Fibroblast of lung (primary cell): ENCODE results near the gene GNG13. TPM values are rescaled to one million over a fixed set of nuclear protein-coding genes. Genes with fewer than 3 reads are reported as not detected.

Experiments used
- DNase-seq, 2 donors: peaks; one replicate each; pipeline versions ENCODE4 v3.0.0 to v3.0.0-alpha.2; 2010; ENCODE audit warnings: low read depth in 2 of 2
- H2AFZ ChIP-seq: 2 replicates; pipeline ENCODE4 v1.5.1; 2012; ENCODE audit warnings: low read length, control low read depth, inconsistent platforms
- H3K27ac ChIP-seq: 2 replicates; pipeline ENCODE4 v1.5.1; 2011; ENCODE audit warnings: low read length, control low read depth; ENCODE audit not compliant: insufficient read depth
- H3K27me3 ChIP-seq: 2 replicates; pipeline ENCODE4 v1.5.1; 2011; ENCODE audit warnings: mild to moderate bottlenecking, low read length; ENCODE audit not compliant: control insufficient read depth, insufficient read depth
- H3K36me3 ChIP-seq: 2 replicates; pipeline ENCODE4 v1.5.1; 2011; ENCODE audit warnings: low read length; ENCODE audit not compliant: control insufficient read depth, insufficient read depth
- H3K4me1 ChIP-seq: 2 replicates; pipeline ENCODE4 v1.5.1; 2011; ENCODE audit warnings: low read length; ENCODE audit not compliant: control insufficient read depth, insufficient read depth; ENCODE audit errors: extremely low read depth
- H3K4me2 ChIP-seq: 2 replicates; pipeline ENCODE4 v1.5.1; 2011; ENCODE audit warnings: low read length, control low read depth; ENCODE audit not compliant: insufficient read depth; ENCODE audit errors: extremely low read depth
- H3K4me3 ChIP-seq, 4 experiments: fragments of 200-600 bp in 1 of 4; sonication (generic) in 1 of 4; replicated peaks in 1 of 4; 2 replicates each; pipeline ENCODE4 v1.5.1; 2011 to 2016; ENCODE audit warnings: low read length in 4 of 4, low read depth in 3 of 4, mild to moderate bottlenecking in 3 of 4, control low read depth in 2 of 4, inconsistent platforms in 1 of 4, mixed read lengths in 1 of 4; ENCODE audit not compliant: insufficient read depth in 1 of 4; ENCODE audit errors: control extremely low read depth in 1 of 4
- H3K79me2 ChIP-seq: 2 replicates; pipeline ENCODE4 v1.5.1; 2012; ENCODE audit warnings: mild to moderate bottlenecking, low read length, inconsistent platforms; ENCODE audit not compliant: control insufficient read depth, insufficient read depth
- H3K9ac ChIP-seq: 2 replicates; pipeline ENCODE4 v1.5.1; 2011; ENCODE audit warnings: mild to moderate bottlenecking, low read length, control low read depth; ENCODE audit not compliant: insufficient read depth
- H3K9me3 ChIP-seq: 2 replicates; pipeline ENCODE4 v1.5.1; 2012; ENCODE audit warnings: low read depth, low read length; ENCODE audit not compliant: control insufficient read depth, insufficient read depth
- H4K20me1 ChIP-seq: 2 replicates; pipeline ENCODE4 v1.5.1; 2011; ENCODE audit warnings: low read length; ENCODE audit not compliant: control insufficient read depth, insufficient read depth; ENCODE audit errors: extremely low read depth
- EZH2 ChIP-seq: IDR thresholded peaks from 2 replicates; pipeline ENCODE4 v1.5.1; 2012; ENCODE audit warnings: low read length, control low read depth, mild to moderate bottlenecking; ENCODE audit errors: missing control alignments
- polyA plus RNA-seq, 2 donors: library from polyadenylated mRNA; depleted of rRNA in 1 of 2; stranded (reverse) in 1 of 2; unstranded in 1 of 2; fragments of >200 nt; gene quantifications; 2 replicates each; pipeline ENCODE4 v1.2.1, GENCODE V29; 2011 to 2012; ENCODE audit warnings: missing spikeins in 1 of 2
- total RNA-seq: library from RNA; depleted of rRNA; stranded (reverse); fragments of >200 nt; gene quantifications from 2 replicates; pipeline ENCODE4 v1.2.1, GENCODE V29; 2014
- TF ChIP-seq, protein P1 (sequence below), 2 donors: IDR thresholded peaks in 1 of 2; conservative IDR thresholded peaks in 1 of 2; 1 replicate in 1 of 2; 2 replicates in 1 of 2; pipeline ENCODE4 v1.5.1; 2011 to 2012; ENCODE audit warnings: low read length in 2 of 2, control low read depth in 1 of 2, inconsistent platforms in 1 of 2, low read depth in 1 of 2, mild to moderate bottlenecking in 1 of 2

The GNG13 gene
- total and polyA plus RNA-seq, 2 donors (not counting 1 experiment from before 2014, with no cell fraction given), result not detected

DNA sequence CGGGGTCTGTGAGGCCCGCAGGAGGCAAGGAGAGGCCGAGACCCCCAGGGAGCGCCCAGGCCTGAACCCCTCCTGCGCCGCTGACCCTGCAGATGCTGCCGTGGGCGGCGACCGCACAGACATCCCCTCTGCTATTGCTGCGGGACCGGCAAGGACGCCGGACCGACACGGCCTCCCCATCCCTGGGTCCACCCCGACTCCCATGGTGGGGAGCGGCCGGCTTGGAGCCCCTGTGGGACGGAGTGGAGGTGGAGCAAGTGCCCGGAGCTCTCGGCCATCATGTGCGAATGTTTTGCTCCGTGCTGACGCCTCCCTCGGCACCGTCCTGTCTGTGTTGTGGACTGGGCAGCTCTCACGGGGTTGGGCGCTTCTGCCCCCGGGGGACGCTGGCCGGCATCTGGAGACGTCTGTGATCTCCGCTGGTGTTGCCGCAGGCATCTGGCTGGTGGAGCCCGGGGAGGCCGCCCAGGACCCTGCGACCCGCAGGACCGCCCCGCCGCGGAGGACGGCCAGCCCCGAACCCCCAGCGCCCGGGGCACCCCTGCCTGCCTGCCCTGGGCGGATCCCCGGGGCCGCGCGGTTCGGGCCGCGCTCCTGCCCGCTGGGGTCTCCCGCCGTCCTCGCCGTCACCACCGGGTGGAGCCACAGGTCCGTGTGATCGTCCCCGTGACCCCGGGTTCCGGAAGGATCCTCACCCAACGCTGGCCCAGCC lies 12.8 kb upstream of the GNG13 start:
- Histone ChIP-seq H3K9ac (no peak overlapping the region), H3K9me3 (no peaks in the 10 kb centered on the region), H2AFZ (no peak overlapping the region), H3K36me3 (no peaks in the 10 kb centered on the region), H3K4me1 (no peaks in the 10 kb centered on the region), H3K4me2 (peak overlapping the region; percentile 25), H3K27me3 (no peaks in the 10 kb centered on the region), H4K20me1 (no peaks in the 10 kb centered on the region), H3K27ac (no peak overlapping the region), H3K4me3 (peak overlapping the region in 1 of 4 experiments; percentile 38), H3K79me2 (no peaks in the 10 kb centered on the region)
- DNase-seq, result peak in 1 of 2 donors; percentile 20
- TF ChIP-seq, protein P1, sequence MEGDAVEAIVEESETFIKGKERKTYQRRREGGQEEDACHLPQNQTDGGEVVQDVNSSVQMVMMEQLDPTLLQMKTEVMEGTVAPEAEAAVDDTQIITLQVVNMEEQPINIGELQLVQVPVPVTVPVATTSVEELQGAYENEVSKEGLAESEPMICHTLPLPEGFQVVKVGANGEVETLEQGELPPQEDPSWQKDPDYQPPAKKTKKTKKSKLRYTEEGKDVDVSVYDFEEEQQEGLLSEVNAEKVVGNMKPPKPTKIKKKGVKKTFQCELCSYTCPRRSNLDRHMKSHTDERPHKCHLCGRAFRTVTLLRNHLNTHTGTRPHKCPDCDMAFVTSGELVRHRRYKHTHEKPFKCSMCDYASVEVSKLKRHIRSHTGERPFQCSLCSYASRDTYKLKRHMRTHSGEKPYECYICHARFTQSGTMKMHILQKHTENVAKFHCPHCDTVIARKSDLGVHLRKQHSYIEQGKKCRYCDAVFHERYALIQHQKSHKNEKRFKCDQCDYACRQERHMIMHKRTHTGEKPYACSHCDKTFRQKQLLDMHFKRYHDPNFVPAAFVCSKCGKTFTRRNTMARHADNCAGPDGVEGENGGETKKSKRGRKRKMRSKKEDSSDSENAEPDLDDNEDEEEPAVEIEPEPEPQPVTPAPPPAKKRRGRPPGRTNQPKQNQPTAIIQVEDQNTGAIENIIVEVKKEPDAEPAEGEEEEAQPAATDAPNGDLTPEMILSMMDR (conservative IDR thresholded peaks at IDR 0.05 in 1 of 2, IDR thresholded peaks at IDR 0.05 in 1 of 2; ENCODE audit: low read depth in 1 of 2, low read length in 2 of 2), result peak; percentile 46 to 54
- TF ChIP-seq EZH2, result no peak

DNA sequence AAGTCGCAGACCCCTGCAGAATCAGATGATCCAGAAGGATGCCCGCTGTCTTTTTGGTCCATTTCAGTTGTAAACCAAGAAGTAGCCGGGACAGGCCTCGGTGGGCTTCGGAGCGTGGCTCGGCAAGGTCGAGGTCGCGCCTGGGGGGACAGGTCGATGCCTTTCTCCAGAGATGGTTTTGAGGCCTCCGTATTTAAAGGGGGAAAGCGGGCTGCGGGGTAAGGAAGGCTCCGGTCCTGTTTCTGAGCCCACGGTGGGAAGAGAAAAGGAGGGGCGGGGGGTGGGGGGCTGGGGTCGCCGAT lies 7.5 kb upstream of the GNG13 start:
- Histone ChIP-seq H3K9ac (no peak overlapping the region), H4K20me1 (no peaks in the 10 kb centered on the region), H3K36me3 (no peaks in the 10 kb centered on the region), H3K4me1 (no peaks in the 10 kb centered on the region), H2AFZ (peak overlapping the region; percentile 86), H3K4me3 (peak overlapping the region; percentile 63 to 81 (median 70)), H3K4me2 (peak overlapping the region; percentile 66), H3K79me2 (no peaks in the 10 kb centered on the region), H3K27me3 (peaks cover 2% of the 10 kb centered on the region), H3K27ac (no peak overlapping the region), H3K9me3 (no peaks in the 10 kb centered on the region)
- no peak for DNase-seq
- TF ChIP-seq, protein P1 (conservative IDR thresholded peaks at IDR 0.05 in 1 of 2, IDR thresholded peaks at IDR 0.05 in 1 of 2; ENCODE audit: low read depth in 1 of 2, low read length in 2 of 2), result no peak
- no peak for TF ChIP-seq EZH2

DNA sequence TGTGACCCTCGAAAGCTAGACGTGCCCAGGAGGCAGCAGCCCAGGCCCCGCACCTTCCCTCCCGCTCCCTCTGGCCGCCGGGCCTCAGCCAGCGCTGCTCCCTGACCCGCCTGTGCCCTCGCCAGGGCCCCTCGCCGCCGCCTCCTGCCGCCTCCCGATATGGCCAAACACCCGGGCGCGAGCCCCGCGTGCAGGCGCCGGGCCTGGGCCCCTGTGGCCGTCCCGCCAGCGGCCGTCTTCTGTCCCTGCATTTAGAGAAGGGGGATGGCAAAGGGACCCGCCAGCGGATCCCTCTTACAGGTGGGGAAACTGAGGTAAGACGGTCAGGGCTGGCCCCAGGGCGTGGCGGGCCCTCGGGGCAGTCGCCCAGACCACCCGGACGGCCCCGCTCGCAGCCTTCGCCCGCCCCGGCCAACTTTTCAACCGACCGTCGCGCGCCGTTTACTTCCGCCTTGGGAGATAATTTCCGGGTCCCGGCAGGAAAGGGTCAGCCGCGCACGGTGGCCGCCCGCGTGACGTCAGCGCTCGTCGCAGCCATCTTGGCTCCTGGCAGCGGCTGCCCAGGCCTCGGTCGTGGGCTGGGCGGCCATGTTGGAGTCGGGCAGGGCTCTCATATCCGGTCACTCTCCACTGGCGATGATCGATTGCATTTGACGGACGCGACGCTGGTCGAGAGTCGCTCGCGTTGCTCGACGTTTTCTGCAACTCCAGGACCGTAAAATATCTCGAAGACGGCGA lies 7.0 kb upstream of the GNG13 start:
- Histone ChIP-seq H3K36me3 (no peaks in the 10 kb centered on the region), H3K4me1 (no peaks in the 10 kb centered on the region), H3K4me3 (peak overlapping the region; percentile 63 to 81 (median 70)), H3K79me2 (no peaks in the 10 kb centered on the region), H3K4me2 (peak overlapping the region; percentile 71), H2AFZ (peak overlapping the region; percentile 86), H3K27me3 (peaks cover 3% of the 10 kb centered on the region), H3K9ac (peak overlapping the region; percentile 84), H3K27ac (peak overlapping the region; percentile 83), H3K9me3 (no peaks in the 10 kb centered on the region), H4K20me1 (no peaks in the 10 kb centered on the region)
- TF ChIP-seq EZH2, result no peak
- DNase-seq, result peak; percentile 88 to 92
